HT-29 (cell line): ENCODE results near the gene KCNJ1. TPM values are rescaled to one million over a fixed set of nuclear protein-coding genes. Genes with fewer than 3 reads are reported as not detected.

Source experiments
- DNase-seq: peaks from one replicate; pipeline ENCODE4 v3.0.0-alpha.2; 2015; ENCODE audit warnings: low spot score
- total RNA-seq: library from RNA; depleted of rRNA; stranded (reverse); fragments of >200 nt; shearing (Covaris generic); gene quantifications from 2 replicates; pipeline ENCODE4 v1.2.3, GENCODE V29; 2014; rRNA removed

KCNJ1 gene
- not detected in 2 replicates for total RNA-seq

GRCh38 chr11:128867277-128867676 lies at the start of gene KCNJ1:
Gene KCNJ1 (minus strand): TSS chr11:128867296. CDS start chr11:128840243, 27,053 bp downstream.
- DNase-seq: no peak

GRCh38 chr11:128916681-128917080 lies 49.6 kb upstream of the KCNJ1 start:
- no peak for DNase-seq

DNA sequence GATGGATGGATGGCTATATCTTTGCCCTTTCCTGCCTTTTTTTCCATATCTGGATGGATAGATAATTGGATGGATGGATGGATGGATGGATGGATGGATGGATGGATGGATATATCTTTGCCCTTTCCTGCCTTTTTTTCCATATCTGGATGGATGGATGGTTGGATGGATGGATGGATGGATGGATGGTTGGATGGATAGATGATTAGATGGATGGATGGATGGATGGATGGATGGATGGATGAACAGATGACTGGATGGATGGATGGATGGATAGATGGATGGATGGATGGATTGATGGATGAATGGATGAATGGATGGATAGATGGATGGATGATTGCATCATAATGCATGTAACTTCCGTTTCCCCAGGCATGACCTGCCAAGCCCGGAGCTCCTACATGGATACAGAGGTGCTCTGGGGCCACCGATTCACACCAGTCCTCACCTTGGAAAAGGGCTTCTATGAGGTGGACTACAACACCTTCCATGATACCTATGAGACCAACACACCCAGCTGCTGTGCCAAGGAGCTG lies 49.0 kb upstream of the KCNJ1 start:
- no peak for DNase-seq

DNA sequence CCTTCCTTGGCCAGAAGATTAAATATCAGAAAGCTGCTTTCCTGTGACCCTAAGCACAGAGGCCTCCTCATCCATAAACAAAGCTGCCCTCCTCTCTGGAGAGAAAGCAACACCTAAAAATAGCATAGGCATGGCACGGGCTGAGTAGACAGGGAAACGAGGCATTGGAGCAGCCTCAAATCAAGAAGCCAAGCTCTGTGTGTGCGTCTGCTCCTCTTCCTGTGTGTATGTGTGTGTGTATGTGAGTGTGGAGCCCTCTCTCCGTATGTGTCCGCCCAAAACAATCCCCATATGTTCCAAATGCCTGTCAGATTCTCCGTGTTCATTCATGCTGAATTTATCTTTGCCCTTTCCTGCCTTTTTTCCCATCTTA lies 48.0 kb upstream of the KCNJ1 start:
- no peak for DNase-seq

DNA sequence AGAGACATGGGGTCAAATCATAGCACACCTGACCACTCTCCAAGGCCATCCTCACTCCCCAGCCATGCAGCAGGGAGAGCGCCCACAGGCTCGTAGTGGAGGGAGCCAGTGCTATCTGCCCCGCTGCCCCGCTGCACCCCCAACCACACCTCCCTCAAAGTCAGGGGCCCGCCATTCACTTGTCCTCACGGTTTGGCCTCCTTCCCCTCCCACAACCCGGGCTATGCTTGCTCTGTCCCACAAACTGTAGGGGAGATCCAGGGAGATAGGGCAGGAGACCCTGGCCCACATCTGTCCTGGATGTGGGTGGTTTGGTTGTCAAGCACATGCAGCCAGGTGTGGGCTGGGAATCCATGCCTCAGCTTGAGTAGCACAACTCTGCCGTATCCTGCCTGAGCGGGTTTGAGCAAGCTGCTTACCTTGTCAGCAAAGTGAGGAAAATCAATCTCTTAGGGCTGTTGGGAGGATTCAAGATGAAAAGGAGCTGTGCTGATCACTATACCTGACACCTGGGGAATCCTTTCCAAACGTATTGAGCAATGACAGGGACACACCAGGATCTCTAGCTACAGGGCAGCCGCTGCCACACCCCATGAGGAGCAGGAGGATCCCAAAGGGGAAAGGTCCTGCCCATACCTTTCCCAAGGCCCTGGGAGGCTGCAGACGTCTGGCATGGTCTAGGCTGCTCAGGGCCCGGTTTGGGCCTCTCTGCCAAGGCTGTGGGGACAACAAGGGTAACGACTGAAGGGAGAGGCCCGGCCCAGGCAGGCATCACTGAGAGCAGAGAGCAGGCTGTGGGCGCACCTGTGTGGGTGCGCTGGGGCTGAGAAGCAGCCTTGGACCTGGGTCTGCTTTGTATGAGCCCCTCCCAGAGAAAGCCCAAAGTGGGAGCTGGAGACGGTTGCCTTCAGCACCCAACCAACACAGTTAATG lies 47.4 kb upstream of the KCNJ1 start:
- DNase-seq: no peak

DNA sequence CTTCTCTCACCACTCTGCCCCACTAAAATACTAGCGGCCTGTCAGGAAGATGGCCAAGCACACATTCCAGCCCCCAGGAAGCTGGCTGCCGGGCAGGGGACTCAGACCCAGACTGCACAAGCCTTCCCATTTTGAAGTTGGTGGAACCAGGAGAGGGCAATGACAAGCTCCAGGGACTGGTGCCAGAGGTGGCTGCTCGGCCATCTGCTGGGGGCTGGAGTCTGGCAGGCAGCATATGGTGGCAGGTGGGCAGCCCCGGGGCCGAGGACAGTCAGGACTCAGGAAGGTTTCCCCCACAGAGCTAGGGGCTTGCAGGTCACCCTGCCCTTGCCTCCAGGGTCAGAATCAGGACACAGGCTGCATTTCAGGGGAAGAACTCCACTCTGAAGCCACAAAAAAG lies 46.7 kb upstream of the KCNJ1 start:
- no peak for DNase-seq

DNA sequence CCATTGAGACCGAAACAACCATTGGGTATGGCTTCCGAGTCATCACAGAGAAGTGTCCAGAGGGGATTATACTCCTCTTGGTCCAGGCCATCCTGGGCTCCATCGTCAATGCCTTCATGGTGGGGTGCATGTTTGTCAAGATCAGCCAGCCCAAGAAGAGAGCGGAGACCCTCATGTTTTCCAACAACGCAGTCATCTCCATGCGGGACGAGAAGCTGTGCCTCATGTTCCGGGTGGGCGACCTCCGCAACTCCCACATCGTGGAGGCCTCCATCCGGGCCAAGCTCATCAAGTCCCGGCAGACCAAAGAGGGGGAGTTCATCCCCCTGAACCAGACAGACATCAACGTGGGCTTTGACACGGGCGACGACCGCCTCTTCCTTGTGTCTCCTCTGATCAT lies 44.6 kb upstream of the KCNJ1 start:
- no peak for DNase-seq

GRCh38 chr11:128911239-128911638 lies 44.1 kb upstream of the KCNJ1 start:
- no peak for DNase-seq

DNA sequence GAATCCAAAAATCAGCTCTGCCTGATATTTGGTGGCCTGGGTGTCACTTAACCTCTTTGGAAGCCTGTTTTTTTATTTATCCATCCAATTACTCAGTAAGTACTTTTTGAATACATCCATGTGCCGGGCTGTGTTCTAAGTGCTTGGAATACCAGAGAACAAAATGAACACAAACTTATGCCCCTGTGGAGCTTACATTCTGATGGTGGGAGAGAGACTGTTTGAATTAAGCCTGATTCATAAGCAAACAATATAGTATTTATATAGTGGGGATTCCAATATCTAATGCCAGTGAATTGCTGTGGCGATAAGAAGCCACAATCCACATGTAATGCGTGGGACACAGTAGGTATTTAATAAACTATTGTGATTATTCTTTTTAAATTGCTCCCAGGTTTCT lies 43.5 kb upstream of the KCNJ1 start:
- no peak for DNase-seq

DNA sequence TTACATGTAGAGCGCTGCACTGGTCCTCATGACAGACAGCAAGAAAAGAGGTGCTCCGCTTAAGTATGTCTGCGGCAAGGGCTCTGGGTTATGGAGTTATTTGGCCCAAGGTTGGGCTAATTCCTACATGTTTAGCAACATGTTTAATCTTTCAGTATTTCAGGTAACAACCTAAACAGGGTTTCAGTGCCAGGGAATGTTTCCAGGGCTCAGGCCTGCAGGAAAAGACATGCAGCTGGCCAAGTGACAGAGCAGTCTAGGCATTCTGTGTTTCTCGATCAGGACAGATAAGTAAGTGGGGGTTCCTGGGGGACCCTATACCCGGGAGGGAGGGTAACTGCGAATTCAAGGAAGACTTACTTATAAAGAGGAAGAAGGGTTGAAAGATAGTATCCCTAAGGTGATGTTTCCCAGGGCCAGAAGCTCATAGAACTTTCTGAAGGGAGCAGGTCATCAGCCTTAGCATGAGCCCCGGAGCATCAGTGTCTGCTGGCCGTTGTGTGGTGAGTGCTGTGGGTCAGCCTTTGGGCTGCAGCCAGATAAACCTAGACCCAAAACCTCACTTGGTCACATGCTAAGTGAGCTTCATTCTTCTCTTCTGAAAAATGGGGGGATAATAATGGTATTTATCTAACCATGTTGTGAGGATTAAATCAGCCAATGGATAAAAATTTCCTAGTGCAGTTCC lies 42.5 kb upstream of the KCNJ1 start:
- DNase-seq: no peak

DNA sequence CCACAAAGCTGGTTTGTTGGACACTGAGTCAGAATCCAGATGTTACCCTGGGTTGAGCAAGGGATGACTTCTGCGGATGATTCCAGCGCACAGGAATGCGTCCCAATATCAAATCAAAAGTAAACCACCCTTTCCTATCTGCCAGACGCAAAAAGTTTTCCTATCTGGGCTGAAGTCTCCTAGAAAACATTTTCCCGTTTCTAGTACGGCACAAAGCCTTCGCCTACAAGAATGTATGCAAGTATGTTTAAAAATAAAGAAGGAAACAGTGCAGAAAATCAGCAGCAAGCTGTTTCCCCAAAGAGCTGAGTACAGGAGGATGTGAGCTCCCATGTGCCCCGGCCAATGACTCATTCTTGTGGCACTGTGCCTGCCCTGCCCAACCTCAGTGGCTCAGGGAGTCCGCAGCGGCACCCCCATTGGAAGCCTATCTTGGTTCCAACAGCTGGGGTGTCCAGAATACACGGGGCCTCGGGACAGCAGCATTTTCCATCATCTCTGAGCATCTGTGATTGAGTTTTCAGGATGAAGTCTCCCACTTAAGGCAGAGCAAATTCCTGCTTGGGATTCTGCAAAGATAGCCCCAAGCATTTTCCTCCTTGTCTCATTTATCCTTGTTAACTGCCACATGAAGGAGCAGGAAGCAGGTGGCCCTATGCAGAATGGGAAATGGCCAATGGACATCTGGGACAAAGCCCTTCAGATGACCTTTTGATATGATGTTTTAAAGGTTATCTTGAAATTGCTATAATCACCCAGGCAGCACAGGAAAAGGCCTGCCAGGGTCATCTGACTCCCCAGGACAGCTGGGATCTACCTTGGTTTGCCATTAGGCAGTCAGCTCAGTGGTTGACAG lies 41.5 kb upstream of the KCNJ1 start:
- peak; percentile 49 for DNase-seq

DNA sequence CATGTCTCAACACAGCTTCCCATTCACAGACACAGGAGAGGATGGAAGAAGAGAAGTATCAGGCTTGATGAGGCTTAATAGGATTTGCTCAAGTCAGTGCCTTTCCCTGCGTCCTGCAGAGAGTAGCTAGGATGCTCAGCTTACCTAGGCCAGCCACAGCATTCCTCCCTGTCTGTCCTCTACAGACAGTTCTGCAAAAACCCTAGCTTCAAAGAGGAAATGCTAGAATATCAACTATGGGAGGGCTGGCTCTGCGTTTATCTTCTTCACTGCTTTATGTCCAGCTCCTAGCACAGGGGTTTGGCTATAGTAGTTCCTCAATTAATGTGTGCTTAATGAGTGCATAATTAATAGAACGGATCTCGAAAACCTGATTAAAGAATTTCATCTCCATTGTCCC lies 40.5 kb upstream of the KCNJ1 start:
- DNase-seq: no peak

DNA sequence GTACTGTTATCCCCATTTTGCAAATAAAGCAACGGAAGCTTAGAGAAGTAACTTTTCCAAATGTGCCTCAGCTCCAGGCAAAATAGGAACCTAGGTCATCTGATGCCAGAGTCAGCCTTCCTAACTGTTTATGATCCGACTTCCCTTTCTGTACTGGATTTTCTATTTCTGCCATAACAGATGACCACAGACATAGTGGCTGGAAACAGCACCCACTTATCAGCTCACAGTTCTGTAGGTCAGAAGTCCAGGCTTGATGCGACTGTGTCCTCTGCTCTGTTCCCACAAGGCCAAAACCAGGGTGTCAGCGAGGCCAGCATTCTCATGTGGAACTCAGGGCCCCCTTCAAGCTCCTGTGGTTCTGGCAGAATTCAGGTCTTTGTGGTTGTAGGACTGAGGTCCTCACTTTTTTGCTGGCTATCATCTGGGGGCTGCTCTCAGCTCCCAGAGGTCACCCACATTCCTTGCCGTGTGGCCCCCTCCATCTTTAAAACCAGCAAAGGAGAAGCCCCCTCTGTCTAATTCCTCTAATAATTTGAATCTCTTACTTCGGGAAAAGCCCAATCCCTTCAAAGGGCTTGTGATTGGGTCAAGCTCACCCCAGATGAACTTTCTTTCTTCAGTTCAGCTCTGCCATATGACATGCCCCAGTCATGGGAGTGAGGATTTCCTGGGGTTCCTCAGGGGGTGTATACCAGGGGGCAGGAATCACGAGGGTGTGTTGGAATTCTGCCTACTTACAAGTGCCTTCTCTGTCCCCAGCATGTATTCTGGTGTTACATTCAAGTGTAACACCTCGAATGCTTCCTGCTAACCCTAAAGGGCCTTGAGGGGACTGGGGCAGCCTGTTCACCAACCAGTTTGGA lies 39.3 kb upstream of the KCNJ1 start:
- no peak for DNase-seq

GRCh38 chr11:128905345-128906184 lies 38.5 kb upstream of the KCNJ1 start:
- DNase-seq: peak; percentile 65

- DNase-seq: peak; percentile 30
These were observed 37.7 kb upstream of the KCNJ1 start for GRCh38 chr11:128904656-128905344.

GRCh38 chr11:128904303-128904655 lies 37.2 kb upstream of the KCNJ1 start:
- no peak for DNase-seq

GRCh38 chr11:128903248-128904061 lies 36.4 kb upstream of the KCNJ1 start:
- DNase-seq: no peak

DNA sequence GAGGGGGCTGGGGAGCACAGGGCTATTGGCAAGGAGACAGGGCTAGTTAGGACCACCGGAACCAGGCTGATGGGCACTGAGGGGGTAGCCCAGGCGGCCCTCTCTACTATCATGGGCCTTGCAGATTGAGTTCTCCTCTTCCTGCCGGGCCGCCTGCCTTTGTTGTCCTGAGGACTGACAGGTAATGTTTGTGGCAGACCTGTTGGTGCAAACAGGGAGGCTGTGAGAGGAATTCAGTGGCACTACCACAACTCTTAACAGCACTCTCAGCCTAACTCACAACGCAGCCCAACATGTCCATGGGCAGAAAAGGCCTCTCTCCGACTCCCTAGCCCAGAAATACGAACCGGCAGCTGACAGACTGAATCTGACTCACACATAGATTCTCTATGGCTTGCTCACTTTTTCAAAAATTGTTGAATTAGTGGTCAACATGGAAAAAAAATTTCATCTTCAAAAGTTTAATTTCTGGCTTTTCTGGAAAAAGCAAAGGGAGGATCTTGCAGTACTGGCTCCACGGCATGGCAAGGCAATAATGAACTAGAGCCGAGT lies 35.5 kb upstream of the KCNJ1 start:
- DNase-seq: no peak
